OCI-LY7 (cell line): ENCODE measurements around the gene HSPH1. TPM values are rescaled to one million over a fixed set of nuclear protein-coding genes. Genes with fewer than 3 reads are reported as not detected.

ENCODE experiments used
- BruUV-seq: library from RNA; stranded (reverse); fragments of 400-500 nt; replicated peaks from 2 replicates; lab custom pipeline; 2021; lab: Mats Ljungman, UMichigan
- CTCF ChIA-PET: fragments of 300-600 bp; sonication (Branson Sonifier 250); formaldehyde crosslinking; loops from one replicate; lab custom pipeline; 2022; ENCODE audit warnings: antibody characterized with exemption; ENCODE audit not compliant: unreplicated experiment; lab: Charles Lee
- POLR2A ChIA-PET: fragments of 300-600 bp; sonication (Branson Sonifier 250); formaldehyde crosslinking; loops from one replicate; lab custom pipeline; 2022; ENCODE audit warnings: antibody characterized with exemption; lab: Charles Lee
- DNase-seq: peaks from one replicate; pipeline ENCODE4 v3.0.0-alpha.2; 2015; ENCODE audit warnings: low spot score
- H2AFZ ChIP-seq: fragments of 200-600 bp; sonication (generic), shearing (Covaris generic); 2 replicates; pipeline ENCODE4 v1.6.1; 2014; ENCODE audit warnings: mild to moderate bottlenecking, antibody characterized with exemption, low read length, moderate library complexity
- H3K27ac ChIP-seq: fragments of 200-600 bp; sonication (generic); 2 replicates; pipeline ENCODE4 v1.5.1; 2014; ENCODE audit warnings: mixed run types, low read depth, mild to moderate bottlenecking, moderate library complexity, low read length, inconsistent platforms; ENCODE audit not compliant: poor library complexity, severe bottlenecking
- H3K36me3 ChIP-seq: fragments of 200-600 bp; sonication (generic); 2 replicates; pipeline ENCODE4 v1.6.1; 2014; ENCODE audit warnings: mild to moderate bottlenecking, antibody characterized with exemption, low read length, moderate library complexity, mixed read lengths; ENCODE audit not compliant: insufficient read depth
- H3K4me1 ChIP-seq: fragments of 200-600 bp; sonication (generic); 2 replicates; pipeline ENCODE4 v1.5.1; 2014; ENCODE audit warnings: mild to moderate bottlenecking, low read length; ENCODE audit not compliant: insufficient read depth, poor library complexity, severe bottlenecking
- H3K4me2 ChIP-seq: fragments of 200-600 bp; sonication (generic); 2 replicates; pipeline ENCODE4 v1.6.1; 2014; ENCODE audit warnings: mild to moderate bottlenecking, low read length
- H3K4me3 ChIP-seq: fragments of 200-600 bp; sonication (generic); 2 replicates; pipeline ENCODE4 v1.5.1; 2014; ENCODE audit warnings: mild to moderate bottlenecking, low read depth, low read length; ENCODE audit not compliant: poor library complexity, severe bottlenecking
- H3K79me2 ChIP-seq: fragments of 200-600 bp; sonication (generic); 2 replicates; pipeline ENCODE4 v1.6.1; 2016; ENCODE audit warnings: low read depth, mild to moderate bottlenecking, low read length, moderate library complexity, mixed read lengths; ENCODE audit not compliant: insufficient read depth
- H3K9me2 ChIP-seq: fragments of 200-600 bp; sonication (generic); 2 replicates; pipeline ENCODE4 v1.6.1; 2016; ENCODE audit warnings: mild to moderate bottlenecking, low read length, mixed read lengths; ENCODE audit not compliant: insufficient read depth
- H3K9me3 ChIP-seq: fragments of 200-600 bp; sonication (generic); 2 replicates; pipeline ENCODE4 v1.6.1; 2014; ENCODE audit warnings: mild to moderate bottlenecking, mixed run types, low read length, mixed read lengths
- H4K20me1 ChIP-seq: fragments of 200-600 bp; sonication (generic); 2 replicates; pipeline ENCODE4 v1.6.1; 2014; ENCODE audit warnings: mild to moderate bottlenecking, antibody characterized with exemption, low read length, moderate library complexity, mixed read lengths; ENCODE audit not compliant: insufficient read depth
- CTCF ChIP-seq: fragments of 200-600 bp; sonication (generic); conservative IDR thresholded peaks from 2 replicates; pipeline ENCODE4 v1.5.1; 2014; ENCODE audit warnings: mild to moderate bottlenecking, antibody characterized with exemption, low read length, moderate library complexity, mixed read lengths
- EZH2phosphoT487 ChIP-seq: fragments of 200-600 bp; sonication (generic); IDR thresholded peaks from 2 replicates; pipeline ENCODE4 v1.6.1; 2018; ENCODE audit warnings: low read depth, borderline replicate concordance, mild to moderate bottlenecking, mixed run types, antibody characterized with exemption, low read length, moderate library complexity, mixed read lengths
- intact Hi-C: fragments of 100-400 bp; cut with micrococcal nuclease; formaldehyde crosslinking; loops from one replicate; pipeline ENCODE4 v1.10.0; 2022; ENCODE audit not compliant: unreplicated experiment
- total RNA-seq, 2 experiments: library from RNA; depleted of rRNA in 1 of 2; stranded (reverse); fragments of >200 nt in 1 of 2; shearing (Covaris generic) in 1 of 2; gene quantifications; 2 replicates each; pipeline ENCODE4 v1.2.3, GENCODE V29; 2014 to 2022

Gene HSPH1
- total RNA-seq, 2 experiments from 2014 or later = 89.6 to 176 TPM

GRCh38 chr13:31096654-31097302, 64.9 kb downstream of the HSPH1 start:
- Histone ChIP-seq H3K4me3 (no peak overlapping the region), H3K27ac (no peak overlapping the region), H2AFZ (no peak overlapping the region), H3K36me3 (no peaks in the 10 kb centered on the region), H3K4me1 (no peaks in the 10 kb centered on the region), H4K20me1 (no peaks in the 10 kb centered on the region), H3K4me2 (no peak overlapping the region), H3K9me2 (no peaks in the 10 kb centered on the region), H3K79me2 (no peaks in the 10 kb centered on the region), H3K9me3 (no peaks in the 10 kb centered on the region)
- TF ChIP-seq EZH2phosphoT487 (no peak), CTCF (no peak)
- CTCF ChIA-PET = no interaction called here
- POLR2A ChIA-PET = interaction anchor here (0.6 kb wide), 1 partner anchor 574 kb away, joined by 3 read pairs; no protein-coding TSS in a partner anchor
- no TSS peak for BruUV-seq
- intact Hi-C loops = no loop called here
- no peak for DNase-seq

GRCh38 chr13:31094331-31095015, 67.2 kb downstream of the HSPH1 start:
- Histone ChIP-seq H3K36me3 (no peaks in the 10 kb centered on the region), H3K9me3 (no peaks in the 10 kb centered on the region), H3K9me2 (no peaks in the 10 kb centered on the region), H4K20me1 (no peaks in the 10 kb centered on the region), H2AFZ (no peak overlapping the region), H3K79me2 (no peaks in the 10 kb centered on the region), H3K4me1 (no peaks in the 10 kb centered on the region), H3K4me2 (no peak overlapping the region), H3K4me3 (no peak overlapping the region), H3K27ac (no peak overlapping the region)
- CTCF ChIA-PET = no interaction called here
- POLR2A ChIA-PET = interaction anchor here (0.6 to 0.7 kb wide), 2 partner anchors 26 to 517 kb away, joined by 6 read pairs; no protein-coding TSS in a partner anchor
- intact Hi-C loops = no loop called here
- no peak for TF ChIP-seq CTCF
- TF ChIP-seq EZH2phosphoT487 = no peak
- no peak for DNase-seq
- no TSS peak for BruUV-seq
